ENCODE measurements around the gene NUP42. TPM values are rescaled to one million over a fixed set of nuclear protein-coding genes. Genes with fewer than 3 reads are reported as not detected.

The NUP42 gene
- total RNA-seq, 1 experiment from 2014 or later, result 48.6 TPM

DNA sequence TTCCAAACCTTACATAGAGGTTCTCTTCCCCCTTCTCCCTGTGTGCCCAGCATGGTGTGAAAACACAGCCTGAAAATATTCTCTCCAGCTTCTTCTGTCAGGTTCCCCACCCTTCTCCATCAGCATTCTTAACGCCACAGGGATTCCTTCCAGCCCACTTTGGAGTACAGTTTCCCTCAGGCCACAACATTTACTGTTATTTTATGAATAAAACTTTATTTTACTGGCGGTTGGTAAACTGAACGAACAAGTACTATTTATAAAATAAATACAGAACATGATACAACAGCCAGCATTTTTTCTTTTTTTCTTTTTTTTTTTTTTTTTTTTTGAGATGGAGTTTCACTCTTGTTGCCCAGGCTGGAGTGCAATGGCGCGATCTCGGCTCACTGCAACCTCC is 33.1 kb downstream of the NUP42 start:
- Histone ChIP-seq H3K4me2 (ENCODE audit: low read length) (no peak overlapping the region), H3K27ac (ENCODE audit: low read length) (no peak overlapping the region), H3F3A (ENCODE audit: low read length, unreplicated experiment) (no peaks in the 10 kb centered on the region), H3K9ac (ENCODE audit: low read length) (no peak overlapping the region), H2AFZ (ENCODE audit: low read length) (no peak overlapping the region), H3K79me2 (ENCODE audit: low read length) (no peaks in the 10 kb centered on the region), H3K4me1 (ENCODE audit: insufficient read depth, low read length) (no peaks in the 10 kb centered on the region), H3K9me3 (ENCODE audit: low read length) (no peaks in the 10 kb centered on the region), H4K20me1 (ENCODE audit: low read length) (no peaks in the 10 kb centered on the region), H3K36me3 (ENCODE audit: low read depth, low read length) (no peaks in the 10 kb centered on the region), H3K27me3 (ENCODE audit: low read length) (no peaks in the 10 kb centered on the region), H3K9me2 (replicated peaks; ENCODE audit: low read length) (no peaks in the 10 kb centered on the region), H3K4me3 (ENCODE audit: low read length) (no peak overlapping the region)
- TF ChIP-seq, protein P1, sequence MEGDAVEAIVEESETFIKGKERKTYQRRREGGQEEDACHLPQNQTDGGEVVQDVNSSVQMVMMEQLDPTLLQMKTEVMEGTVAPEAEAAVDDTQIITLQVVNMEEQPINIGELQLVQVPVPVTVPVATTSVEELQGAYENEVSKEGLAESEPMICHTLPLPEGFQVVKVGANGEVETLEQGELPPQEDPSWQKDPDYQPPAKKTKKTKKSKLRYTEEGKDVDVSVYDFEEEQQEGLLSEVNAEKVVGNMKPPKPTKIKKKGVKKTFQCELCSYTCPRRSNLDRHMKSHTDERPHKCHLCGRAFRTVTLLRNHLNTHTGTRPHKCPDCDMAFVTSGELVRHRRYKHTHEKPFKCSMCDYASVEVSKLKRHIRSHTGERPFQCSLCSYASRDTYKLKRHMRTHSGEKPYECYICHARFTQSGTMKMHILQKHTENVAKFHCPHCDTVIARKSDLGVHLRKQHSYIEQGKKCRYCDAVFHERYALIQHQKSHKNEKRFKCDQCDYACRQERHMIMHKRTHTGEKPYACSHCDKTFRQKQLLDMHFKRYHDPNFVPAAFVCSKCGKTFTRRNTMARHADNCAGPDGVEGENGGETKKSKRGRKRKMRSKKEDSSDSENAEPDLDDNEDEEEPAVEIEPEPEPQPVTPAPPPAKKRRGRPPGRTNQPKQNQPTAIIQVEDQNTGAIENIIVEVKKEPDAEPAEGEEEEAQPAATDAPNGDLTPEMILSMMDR (conservative IDR thresholded peaks at IDR 0.05; ENCODE audit: low read depth, low read length), result no peak
- TF ChIP-seq EZH2phosphoT487 (IDR thresholded peaks at IDR 0.05; ENCODE audit: borderline replicate concordance, low read length) (no peak), EZH2 (IDR thresholded peaks at IDR 0.05; ENCODE audit: low read length, unreplicated experiment) (no peak)
- intact Hi-C loops (cut with micrococcal nuclease), result no loop called here
- no peak for DNase-seq
- ChIA-PET CTCF (no interaction called here), POLR2A (ENCODE audit: unreplicated experiment) (no interaction called here)
- no TSS peak for BruUV-seq (replicated peaks)
- no peak for ATAC-seq

GRCh38 chr7:23216021-23216420 is 34.2 kb downstream of the NUP42 start:
- no TSS peak for BruUV-seq (replicated peaks)
- CTCF ChIA-PET, result no interaction called here
- Histone ChIP-seq H3K4me2 (ENCODE audit: low read length) (no peak overlapping the region), H4K20me1 (ENCODE audit: low read length) (no peaks in the 10 kb centered on the region), H3K4me1 (ENCODE audit: insufficient read depth, low read length) (no peaks in the 10 kb centered on the region), H2AFZ (ENCODE audit: low read length) (no peak overlapping the region), H3K9ac (ENCODE audit: low read length) (no peak overlapping the region), H3K79me2 (ENCODE audit: low read length) (no peaks in the 10 kb centered on the region), H3K9me3 (ENCODE audit: low read length) (no peaks in the 10 kb centered on the region), H3K9me2 (replicated peaks; ENCODE audit: low read length) (no peaks in the 10 kb centered on the region), H3F3A (ENCODE audit: low read length, unreplicated experiment) (no peaks in the 10 kb centered on the region), H3K27ac (ENCODE audit: low read length) (no peak overlapping the region), H3K27me3 (ENCODE audit: low read length) (no peaks in the 10 kb centered on the region), H3K36me3 (ENCODE audit: low read depth, low read length) (no peaks in the 10 kb centered on the region), H3K4me3 (ENCODE audit: low read length) (no peak overlapping the region)
- DNase-seq (no peak), ATAC-seq (no peak)
- intact Hi-C loops (cut with micrococcal nuclease), result no loop called here
- TF ChIP-seq EZH2 (IDR thresholded peaks at IDR 0.05; ENCODE audit: low read length, unreplicated experiment) (no peak), EZH2phosphoT487 (IDR thresholded peaks at IDR 0.05; ENCODE audit: borderline replicate concordance, low read length) (no peak)
- TF ChIP-seq, protein P1 (conservative IDR thresholded peaks at IDR 0.05; ENCODE audit: low read depth, low read length), result no peak
- POLR2A ChIA-PET (ENCODE audit: unreplicated experiment), result no interaction called here

- no peaks in the 10 kb centered on the region for H3K4me1 ChIP-seq (ENCODE audit: insufficient read depth, low read length)
- ChIA-PET POLR2A (ENCODE audit: unreplicated experiment) (no interaction called here), CTCF (no interaction called here)
- H3K79me2 ChIP-seq (ENCODE audit: low read length), result no peaks in the 10 kb centered on the region
- no peaks in the 10 kb centered on the region for H4K20me1 ChIP-seq (ENCODE audit: low read length)
- no peak overlapping the region for H3K27ac ChIP-seq (ENCODE audit: low read length)
- intact Hi-C loops (cut with micrococcal nuclease), result no loop called here
- H3K9me2 ChIP-seq (replicated peaks; ENCODE audit: low read length), result no peaks in the 10 kb centered on the region
- ATAC-seq (no peak), DNase-seq (no peak)
- no peak overlapping the region for H2AFZ ChIP-seq (ENCODE audit: low read length)
- H3K36me3 ChIP-seq (ENCODE audit: low read depth, low read length), result no peaks in the 10 kb centered on the region
- H3K27me3 ChIP-seq (ENCODE audit: low read length), result no peaks in the 10 kb centered on the region
- no peak overlapping the region for H3K9ac ChIP-seq (ENCODE audit: low read length)
- H3K4me2 ChIP-seq (ENCODE audit: low read length), result no peak overlapping the region
- H3K9me3 ChIP-seq (ENCODE audit: low read length), result no peaks in the 10 kb centered on the region
- no TSS peak for BruUV-seq (replicated peaks)
- TF ChIP-seq EZH2phosphoT487 (IDR thresholded peaks at IDR 0.05; ENCODE audit: borderline replicate concordance, low read length) (no peak), EZH2 (IDR thresholded peaks at IDR 0.05; ENCODE audit: low read length, unreplicated experiment) (no peak)
- TF ChIP-seq, protein P1 (conservative IDR thresholded peaks at IDR 0.05; ENCODE audit: low read depth, low read length), result no peak
- H3F3A ChIP-seq (ENCODE audit: low read length, unreplicated experiment), result no peaks in the 10 kb centered on the region
- H3K4me3 ChIP-seq (ENCODE audit: low read length), result no peak overlapping the region
Measured at GRCh38 chr7:23218196-23218595, 36.3 kb downstream of the NUP42 start.

Data from PC-3 (cell line).